GM21360 (cell line): ENCODE results near the gene OR51M1.
"Not testable (repeated sequence)": the region's sequence is repeated elsewhere in the genome, so short reads cannot be mapped to it uniquely, and the experiment has no call there.

Experiments
- ATAC-seq: cut with Tn5 transposase; IDR thresholded peaks from one replicate; pipeline ENCODE4 v1.9.1; 2021; ENCODE audit warnings: mild to moderate bottlenecking, moderate library complexity; ENCODE audit not compliant: unreplicated experiment

The OR51M1 gene, protein sequence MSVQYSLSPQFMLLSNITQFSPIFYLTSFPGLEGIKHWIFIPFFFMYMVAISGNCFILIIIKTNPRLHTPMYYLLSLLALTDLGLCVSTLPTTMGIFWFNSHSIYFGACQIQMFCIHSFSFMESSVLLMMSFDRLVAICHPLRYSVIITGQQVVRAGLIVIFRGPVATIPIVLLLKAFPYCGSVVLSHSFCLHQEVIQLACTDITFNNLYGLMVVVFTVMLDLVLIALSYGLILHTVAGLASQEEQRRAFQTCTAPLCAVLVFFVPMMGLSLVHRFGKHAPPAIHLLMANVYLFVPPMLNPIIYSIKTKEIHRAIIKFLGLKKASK

DNA sequence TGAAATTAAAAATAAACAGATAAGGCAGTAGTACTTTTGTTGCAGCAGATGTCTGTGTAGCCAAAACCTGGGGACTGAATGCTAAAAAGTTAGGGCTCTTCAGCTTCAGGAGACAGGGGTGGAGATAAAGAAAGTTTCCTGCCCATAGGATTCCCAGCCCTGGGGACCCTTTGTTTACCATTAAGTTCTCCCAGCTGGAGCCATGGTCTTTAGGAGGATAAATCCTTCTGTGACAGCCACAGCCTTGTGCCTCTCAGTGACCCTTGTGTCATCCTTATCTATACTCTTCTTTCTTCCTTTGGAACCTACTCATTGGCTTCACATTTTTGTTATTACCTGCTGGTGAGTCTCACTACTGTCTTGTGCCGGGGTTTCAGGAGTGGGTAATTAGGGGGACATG is at the start of gene OR51M1:
OR51M1 (plus strand) TSS at position 237 of the 400 bp plus-strand sequence. CDS start 5,587 bp downstream, outside the sequence.
- no peak for ATAC-seq

DNA sequence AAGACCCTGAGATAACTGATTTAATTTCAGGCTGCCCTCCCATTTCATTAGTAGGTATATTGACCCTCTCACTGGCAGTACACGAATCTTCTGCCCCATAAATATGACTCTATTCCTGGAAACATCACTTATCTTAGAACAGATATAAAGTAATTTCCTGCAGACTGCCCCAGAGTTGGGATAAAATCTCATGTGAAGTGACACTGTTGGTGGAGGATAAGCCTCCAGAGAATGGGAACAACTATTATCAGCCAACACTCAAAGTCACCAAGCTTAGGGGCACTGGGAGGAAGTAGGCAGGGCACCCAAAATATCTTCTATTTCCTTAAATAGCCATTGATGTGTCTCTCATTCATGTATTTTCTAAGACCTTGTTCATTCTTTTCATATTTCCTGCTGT is 48.4 kb upstream of the OR51M1 start:
- no peak for ATAC-seq

DNA sequence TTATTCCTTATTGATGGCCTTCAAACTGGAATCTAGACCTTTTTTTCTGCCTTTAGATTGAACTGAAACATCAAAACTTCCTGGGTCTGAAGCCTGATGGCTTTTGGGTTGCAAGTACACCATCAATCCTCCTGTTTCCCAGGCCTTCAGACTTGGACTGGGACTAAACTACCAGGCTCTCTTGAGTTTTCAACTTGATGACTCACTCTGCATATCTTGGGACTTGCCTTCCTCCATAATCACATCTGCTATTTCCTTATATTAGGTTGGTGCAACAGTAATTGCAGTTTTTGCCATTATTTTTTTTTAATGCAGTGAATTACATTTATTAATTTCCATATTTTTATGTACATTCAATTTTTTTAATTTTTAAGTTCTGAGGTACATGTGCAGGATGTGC is 47.3 kb upstream of the OR51M1 start:
- no peak for ATAC-seq

DNA sequence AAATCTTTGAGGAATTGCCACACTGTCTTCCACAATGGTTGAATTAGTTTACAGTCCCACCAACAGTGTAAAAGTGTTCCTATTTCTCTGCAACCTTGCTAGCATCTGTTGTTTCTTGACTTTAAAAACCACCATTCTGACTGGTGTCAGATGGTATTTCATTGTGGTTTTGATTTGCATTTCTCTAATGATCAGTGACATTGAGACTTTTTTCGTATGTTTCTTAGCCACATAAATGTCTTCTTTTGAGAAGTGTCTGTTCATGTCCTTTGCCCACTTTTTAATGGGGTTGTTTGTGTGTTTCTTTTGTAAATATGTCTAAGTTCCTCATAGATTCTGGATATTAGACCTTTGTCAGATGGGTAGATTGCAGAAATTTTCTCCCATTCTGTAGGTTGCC is 46.4 kb upstream of the OR51M1 start:
- ATAC-seq = not testable (repeated sequence)

DNA sequence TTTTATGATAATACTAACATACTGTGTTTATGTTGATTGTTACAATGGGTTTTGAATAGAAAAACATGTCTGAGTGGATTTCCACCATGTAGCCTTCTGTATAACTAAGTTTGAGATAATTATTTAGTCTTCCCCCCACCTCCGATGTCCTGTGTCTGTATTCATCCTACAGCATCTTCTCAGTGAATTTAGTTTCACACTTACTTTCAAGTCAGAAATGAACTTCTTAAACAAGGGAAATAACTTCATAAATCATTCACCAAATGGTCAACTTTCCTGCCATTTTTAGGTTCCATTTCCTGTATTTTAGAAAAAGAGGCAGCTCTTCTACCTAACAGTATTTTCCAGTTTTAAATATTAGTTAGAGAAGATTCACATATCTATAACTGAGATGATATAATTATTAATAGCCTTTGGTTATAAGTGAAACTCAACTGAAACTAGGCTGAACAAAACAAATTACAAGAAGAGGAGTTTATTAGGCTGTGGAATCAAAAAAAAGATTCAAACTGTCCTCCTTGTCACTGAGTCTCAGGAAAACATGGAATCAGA is 43.8 kb upstream of the OR51M1 start:
- no peak for ATAC-seq

DNA sequence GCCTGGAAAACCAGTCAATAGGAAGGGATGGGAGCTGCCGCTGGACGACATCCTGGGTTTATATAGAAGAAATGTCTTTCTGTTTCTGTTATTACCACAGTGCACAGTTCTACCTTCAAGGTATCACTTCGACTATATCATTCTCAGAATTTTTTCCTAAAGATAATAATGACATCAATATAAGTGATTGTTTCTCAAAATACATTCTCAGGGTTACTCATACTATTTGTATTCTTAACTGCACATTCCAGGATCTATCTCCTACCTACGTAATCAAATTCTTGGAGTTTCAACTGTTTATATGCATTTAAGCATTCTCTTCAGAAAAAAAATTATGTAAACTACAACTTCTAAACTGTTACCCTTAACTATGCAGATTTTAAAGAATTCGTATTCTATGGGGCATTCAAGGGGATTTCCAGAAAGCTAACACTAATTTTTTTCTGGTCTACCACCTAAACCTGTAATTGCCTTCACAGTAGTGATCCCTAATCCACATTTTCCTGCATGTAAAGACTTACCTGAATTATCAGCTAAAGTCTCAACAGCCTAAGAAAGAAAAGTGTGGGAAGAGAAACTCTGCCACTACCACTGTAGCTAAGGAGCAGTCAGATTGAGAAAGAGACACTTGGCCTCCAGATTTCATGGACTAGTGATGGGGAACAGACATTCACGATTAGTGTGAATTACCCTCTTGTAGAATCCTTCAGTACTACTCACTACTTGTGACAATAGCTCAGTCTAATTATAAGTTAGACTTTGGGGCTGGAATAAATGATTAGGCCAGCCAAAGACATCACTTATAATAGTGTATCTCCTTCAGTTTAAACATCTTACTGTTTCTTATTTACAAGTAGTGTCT is 39.9 kb upstream of the OR51M1 start, which contains the start of gene OR51B5:
OR51B5 (minus strand) TSS at position 51 of the 862 bp plus-strand sequence; CDS start at position 51, 0 bp downstream.
- no peak for ATAC-seq

DNA sequence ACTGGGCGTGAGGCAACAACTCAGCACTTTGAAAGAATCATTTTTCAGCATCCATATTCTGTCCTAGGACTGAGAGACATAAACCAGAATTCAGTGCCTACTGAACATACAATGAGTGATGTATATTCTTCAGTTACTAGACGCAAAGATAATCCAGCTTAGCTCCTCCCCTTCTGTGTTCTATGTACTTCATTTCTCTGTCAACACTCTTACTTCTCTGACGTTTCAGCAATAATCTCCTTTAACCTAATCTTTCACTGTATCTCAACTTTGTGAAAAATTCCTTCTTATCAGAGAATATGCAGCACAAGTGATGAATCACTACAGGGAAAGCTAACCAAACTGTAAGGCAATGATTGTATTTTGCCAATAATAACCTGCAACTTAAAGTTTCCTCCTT is 37.8 kb upstream of the OR51M1 start:
- ATAC-seq = no peak

DNA sequence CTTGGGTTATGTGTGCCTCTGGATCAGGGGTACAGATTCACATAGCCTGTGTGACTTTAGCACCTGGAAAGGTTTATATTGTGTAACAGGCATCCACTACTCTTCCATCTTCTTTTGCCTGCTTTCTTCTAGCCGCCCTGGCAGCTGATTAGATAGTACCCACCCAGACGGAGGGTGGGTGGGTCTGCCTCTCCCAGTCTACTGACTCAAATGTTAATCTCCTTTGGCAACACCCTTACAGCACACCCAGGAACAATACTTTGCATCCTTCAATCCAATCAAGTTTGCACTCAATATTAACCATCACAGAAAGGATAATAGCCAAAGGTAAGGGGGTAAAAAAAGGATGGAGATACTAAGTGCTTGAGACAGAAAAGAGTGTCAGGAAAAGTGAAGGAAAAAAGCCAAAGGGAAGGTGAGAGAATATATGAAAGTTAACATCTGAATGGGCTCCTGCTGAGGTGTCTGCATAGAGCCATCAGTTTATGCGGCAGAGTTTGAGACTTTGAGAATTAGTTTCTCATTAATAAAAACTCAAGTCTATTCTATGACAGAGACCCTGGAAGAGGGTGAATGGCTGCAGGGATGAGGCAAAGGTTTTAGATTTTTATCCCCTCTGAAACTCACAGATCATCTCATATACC is 34.9 kb upstream of the OR51M1 start:
- ATAC-seq = no peak

DNA sequence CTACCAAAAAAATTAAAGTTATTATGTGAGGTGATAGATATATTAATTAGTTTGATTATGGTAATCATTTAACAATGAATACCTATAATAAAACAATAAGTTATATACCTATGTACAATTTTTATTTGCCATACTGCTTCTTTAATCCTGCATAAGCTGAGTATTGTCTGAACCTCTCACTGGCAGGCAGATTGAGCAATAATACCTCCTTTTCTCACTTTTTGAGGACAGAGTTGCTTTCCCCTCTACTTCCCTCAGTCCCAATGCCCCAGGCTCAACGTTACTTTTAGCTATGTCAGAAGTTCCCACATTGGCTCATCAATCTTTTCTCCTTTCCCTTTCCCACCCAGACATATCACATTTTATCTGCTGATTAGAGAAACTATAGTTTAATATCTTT is 34.1 kb upstream of the OR51M1 start:
- no peak for ATAC-seq

DNA sequence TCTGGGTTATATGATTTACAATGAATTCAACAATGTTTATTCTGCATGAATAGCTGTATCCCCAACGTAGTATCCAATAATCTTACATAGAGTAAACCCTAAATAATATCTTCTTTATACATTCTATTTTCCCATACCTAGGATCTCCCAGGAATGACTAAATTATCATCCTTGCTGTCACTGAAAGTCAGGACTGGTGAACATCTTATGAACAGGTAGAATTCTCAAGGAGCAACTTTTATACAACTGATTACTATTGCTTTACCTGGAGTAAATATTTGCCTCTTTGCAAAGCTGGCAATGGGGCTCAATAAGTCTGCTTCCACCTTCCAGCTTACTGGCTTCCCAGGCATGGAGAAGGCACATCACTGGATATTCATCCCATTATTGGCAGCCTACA is 32.4 kb upstream of the OR51M1 start, which contains the start of gene OR51B6:
OR51B6 (plus strand) TSS at position 301 of the 400 bp plus-strand sequence; CDS start at position 301, 0 bp downstream.
- no peak for ATAC-seq

DNA sequence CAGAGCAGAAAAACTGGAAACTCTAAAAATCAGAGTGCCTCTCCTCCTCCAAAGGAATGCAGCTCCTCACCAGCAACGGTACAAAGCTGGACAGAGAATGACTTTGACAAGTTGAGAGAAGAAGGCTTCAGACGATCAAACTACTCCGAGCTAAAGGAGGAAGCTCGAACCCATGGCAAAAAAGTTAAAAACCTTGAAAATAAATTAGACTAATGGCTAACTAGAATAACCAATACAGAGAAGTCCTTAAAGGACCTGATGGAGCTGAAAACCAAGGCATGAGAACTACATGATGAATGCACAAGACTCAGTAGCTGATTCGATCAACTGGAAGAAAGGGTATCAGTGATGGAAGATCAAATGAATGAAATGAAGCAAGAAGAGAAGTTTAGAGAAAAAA is 27.6 kb upstream of the OR51M1 start:
- not testable (repeated sequence) for ATAC-seq

DNA sequence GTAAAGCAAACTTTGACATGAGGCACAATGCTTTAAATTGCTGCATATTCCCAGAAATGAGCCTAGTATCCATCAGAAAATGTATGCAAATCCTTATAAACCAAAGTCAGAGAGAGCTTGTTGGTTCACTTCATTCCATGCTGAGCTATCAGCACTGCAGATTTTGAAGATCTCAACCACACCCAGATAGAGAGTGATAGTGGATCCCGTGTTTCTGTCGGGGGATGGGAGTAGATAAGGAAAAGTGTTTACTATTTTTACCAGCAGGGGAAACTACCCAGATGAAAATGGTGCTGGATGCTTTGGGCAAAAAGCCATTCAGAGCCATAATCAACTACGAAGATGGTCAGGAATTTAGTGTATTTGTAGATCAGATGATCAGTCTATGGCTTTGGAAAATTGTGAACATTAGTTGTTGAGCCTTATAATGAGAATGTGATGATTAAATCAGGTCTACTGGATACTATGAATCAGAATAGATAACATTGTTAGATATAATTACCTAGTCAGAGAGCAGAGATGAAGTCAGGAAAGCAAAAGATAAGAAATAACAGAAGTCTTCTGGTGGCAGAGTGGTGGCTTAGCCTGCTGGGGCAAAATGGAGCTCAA is 21.5 kb upstream of the OR51M1 start:
- ATAC-seq = no peak

DNA sequence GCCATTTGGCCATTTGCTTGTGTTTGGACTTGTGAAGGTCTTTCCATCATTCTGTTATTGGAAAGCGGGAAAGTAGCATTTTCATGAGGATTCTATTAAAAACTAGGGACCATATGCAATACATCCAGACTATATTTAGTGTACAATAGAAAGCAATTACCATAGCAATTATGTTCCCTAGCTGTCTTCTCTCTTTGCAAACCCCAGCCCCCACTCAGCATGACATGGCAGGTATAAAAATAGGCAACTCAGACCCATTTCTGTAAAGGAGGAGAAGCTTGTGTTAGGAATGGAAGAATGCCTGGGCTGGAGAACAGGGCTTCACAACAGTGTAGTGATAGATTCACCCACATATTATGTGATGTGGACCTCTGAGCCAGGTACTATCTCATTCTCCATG is 19.9 kb upstream of the OR51M1 start:
- no peak for ATAC-seq

DNA sequence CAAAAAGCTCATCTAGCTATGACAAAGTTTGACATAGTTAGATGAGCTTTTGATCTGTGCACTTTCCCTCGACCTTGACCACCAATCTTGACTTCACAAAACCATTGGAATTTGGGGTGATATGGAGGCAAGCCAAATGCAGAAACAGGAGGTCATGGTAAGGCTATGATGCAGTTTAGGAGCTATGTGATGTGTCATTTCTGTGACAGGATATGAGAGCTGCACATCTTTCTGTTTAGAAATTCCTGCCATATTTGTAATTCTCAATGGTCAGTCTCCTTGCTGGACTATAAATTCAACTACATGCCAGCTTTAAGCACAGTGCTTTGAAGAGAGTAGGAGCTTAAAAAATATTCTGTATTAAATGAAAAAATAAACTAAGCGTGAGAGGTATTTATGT is 19.4 kb upstream of the OR51M1 start:
- ATAC-seq = no peak

DNA sequence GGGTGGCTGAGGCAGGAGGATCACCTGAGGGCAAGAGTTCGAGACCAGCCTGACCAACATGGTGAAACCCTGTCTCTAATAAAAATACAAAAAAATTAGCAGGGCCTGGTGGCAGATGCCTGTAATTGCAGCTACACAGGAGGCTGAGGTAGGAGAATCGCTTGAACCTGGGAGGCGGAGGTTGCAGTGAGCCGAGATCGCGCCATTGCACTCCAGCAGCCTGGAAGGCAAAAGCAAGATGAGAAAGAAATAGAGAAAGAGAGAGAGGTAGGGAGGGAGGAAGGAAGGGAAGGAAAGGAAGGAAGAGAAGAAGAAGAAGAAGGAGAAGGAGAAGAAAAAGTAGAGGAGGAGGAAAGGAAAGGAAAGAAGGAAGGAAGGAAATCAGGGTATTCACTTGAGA is 17.2 kb upstream of the OR51M1 start:
- ATAC-seq = not testable (repeated sequence)

DNA sequence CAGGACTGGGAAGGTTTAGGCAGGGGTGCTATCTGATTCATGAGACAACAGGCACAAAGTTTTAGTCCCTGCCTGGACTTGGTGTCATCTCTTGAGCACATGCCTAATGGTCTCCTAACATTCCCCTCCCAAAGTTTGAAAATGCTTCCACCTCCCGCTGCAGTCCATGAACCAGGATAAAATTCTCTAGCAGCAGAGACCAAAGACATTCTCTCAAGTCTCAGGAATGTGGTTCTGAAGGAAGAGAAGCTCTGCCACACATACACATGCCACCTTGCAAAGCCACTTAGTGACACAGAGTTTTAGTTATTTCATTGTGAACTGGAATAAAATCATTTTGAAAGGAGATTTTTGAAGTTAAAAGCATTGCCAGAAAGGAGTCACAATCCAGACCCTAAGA is 16.8 kb upstream of the OR51M1 start:
- no peak for ATAC-seq

DNA sequence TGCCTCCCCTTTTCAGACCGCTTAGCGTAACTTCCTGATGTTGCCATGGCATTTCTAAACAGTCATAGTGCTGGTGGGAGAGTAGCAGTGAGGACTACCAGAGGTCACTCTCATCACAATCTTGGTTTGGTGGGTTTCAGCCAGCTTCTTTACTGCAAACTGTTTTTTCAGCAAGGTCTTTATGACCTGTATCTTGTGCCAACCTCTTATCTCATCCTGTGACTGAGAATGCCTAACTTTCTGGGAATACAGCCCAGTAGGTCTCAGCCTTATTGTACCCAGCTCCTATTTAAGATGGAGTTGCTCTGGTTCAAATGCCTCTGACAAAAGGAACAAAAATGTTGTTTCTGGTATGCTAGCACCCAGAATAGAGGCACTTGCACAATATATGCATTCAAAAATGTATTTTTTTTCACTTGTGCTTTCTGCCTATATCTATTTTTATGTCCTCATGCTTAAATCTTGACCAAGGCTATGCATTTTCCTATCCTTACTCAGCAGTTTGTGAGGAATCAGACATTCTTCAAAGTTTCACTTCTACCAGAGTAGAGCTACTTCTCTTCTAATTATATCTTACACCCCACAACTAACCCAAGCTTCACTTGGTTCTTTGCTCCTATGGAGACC is 16.1 kb upstream of the OR51M1 start:
- ATAC-seq = no peak

DNA sequence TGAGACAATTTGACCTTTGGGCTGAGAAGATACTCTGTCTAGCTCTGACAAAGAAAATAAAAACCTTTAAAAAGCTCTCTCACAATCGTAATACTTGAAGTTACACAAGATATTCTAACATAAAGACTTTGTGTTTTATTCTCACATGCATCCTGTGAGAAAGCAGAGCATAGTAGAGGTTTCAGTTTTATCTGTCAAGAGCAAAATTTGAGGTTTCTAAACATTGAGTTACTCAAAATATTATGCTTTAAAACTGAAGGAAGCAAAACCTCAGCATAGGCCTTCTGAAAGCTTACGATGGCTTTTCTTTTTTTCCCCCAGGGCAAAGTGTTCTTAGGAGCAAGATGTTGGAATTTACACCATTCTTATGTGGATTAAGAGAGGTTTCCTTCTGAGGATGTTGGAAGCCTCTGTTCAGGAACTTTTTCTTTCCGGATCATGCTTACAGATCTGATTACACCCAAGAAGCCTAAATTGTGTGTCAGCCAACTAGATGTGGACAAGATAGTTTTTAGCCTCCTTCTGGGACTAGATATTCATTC is 15.0 kb upstream of the OR51M1 start:
- no peak for ATAC-seq

DNA sequence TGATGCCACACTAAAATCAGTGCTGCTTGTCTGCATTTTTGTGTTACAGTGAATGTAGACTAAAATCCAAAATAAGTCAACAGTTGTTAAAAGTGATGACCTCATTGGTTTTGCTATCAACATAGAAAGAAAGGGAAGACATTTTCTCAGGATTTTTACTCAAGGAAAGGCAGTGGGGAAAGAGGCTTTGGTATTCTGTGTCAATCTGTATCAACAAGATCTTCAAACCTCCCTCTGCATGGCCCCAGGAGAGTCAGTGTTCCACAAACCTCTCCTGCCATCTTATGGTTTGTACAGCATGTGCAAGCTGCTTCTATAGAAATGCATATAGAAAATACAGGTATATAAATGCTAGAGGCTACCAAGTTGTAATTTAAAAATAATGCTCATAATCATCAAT is 13.8 kb upstream of the OR51M1 start:
- ATAC-seq = no peak

DNA sequence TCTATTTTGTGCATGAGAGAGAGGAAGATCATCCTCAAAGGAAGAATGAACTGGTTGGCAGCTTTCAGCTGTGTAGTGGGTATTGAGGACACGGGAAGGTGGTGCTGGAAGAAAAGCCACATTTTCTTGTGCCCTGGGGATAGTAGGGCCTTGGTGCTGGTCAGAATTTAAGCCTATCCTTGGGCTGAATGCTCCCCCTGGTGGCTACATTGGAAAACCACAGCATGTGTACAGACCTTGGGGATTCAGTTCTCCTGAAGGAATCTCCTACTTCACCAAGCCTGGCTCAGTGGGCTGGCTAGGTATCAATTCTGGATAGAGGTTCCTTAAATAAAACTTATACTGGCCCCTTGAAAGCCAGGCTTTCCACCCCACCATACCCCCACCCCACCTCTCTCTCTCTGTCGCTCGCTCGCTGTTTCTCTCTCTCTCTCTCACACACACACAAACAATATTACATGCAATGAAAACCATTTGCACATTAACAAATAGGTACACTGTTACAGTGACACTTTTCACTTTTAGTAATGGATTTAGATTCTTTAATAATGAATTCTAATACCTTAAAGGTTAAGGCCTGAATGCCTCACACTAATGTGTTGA is 2.8 kb upstream of the OR51M1 start:
- peak; percentile 93 for ATAC-seq
